WTC11 (cell line): Measurements from ENCODE around the gene MYO18B.

Source experiments
- E2F5 ChIP-seq: sonication (generic); formaldehyde crosslinking; IDR thresholded peaks from 2 replicates; pipeline ENCODE4 v1.8.1; 2022; ENCODE audit warnings: mild to moderate bottlenecking, moderate library complexity, missing genetic modification reagents
- FOXJ3 ChIP-seq: sonication (generic); formaldehyde crosslinking; IDR thresholded peaks from 2 replicates; pipeline ENCODE4 v1.9.0; 2021; ENCODE audit warnings: missing genetic modification reagents, mild to moderate bottlenecking, borderline replicate concordance
- TEAD4 ChIP-seq: sonication (generic); formaldehyde crosslinking; IDR thresholded peaks from 2 replicates; pipeline ENCODE4 v1.8.0; 2022; ENCODE audit warnings: mild to moderate bottlenecking, missing genetic modification reagents

DNA sequence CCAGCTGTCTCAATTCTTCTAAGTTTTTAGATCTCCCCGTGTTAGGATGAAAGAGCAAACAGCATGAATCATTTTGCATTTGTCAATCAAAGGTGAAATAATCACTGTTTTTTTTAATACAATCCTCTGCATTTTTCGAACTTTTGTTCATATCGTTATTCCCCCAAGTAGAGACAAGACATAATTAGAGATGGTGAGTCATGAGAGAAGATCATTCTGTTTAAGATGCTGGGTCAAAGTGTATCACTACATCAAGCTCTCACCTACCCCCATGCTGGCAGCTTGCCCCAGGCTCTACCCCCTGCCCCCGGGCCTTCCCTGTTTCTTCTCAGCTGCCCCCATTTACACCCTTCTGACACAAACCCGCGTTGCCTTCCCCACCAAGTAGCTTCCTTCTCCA is 30.5 kb upstream of the MYO18B start:
- TF ChIP-seq FOXJ3 (CRISPR knock-in tag) (no peak), TEAD4 (CRISPR knock-in tag) (no peak), E2F5 (CRISPR knock-in tag) (no peak)
